Thyroid gland (tissue), 4 donors: ENCODE data around the gene WWC1.

Source experiments
- POLR2A ChIP-seq, 2 donors: fragments of 450-650 bp; IDR thresholded peaks; one replicate each; pipeline ENCODE4 v1.6.1; 2017; ENCODE audit warnings: antibody characterized with exemption in 2 of 2, mild to moderate bottlenecking in 2 of 2, moderate library complexity in 1 of 2
- TF ChIP-seq, protein P1 (sequence below), 6 experiments: fragments of 200-600 bp in 3 of 6; fragments of 450-650 bp in 3 of 6; sonication (generic) in 3 of 6; IDR thresholded peaks; one replicate each; pipeline ENCODE4 v1.5.1; 2016 to 2019; ENCODE audit warnings: antibody characterized with exemption in 6 of 6, mild to moderate bottlenecking in 2 of 6, inconsistent platforms in 1 of 6, moderate library complexity in 1 of 6

- TF ChIP-seq, protein P1, sequence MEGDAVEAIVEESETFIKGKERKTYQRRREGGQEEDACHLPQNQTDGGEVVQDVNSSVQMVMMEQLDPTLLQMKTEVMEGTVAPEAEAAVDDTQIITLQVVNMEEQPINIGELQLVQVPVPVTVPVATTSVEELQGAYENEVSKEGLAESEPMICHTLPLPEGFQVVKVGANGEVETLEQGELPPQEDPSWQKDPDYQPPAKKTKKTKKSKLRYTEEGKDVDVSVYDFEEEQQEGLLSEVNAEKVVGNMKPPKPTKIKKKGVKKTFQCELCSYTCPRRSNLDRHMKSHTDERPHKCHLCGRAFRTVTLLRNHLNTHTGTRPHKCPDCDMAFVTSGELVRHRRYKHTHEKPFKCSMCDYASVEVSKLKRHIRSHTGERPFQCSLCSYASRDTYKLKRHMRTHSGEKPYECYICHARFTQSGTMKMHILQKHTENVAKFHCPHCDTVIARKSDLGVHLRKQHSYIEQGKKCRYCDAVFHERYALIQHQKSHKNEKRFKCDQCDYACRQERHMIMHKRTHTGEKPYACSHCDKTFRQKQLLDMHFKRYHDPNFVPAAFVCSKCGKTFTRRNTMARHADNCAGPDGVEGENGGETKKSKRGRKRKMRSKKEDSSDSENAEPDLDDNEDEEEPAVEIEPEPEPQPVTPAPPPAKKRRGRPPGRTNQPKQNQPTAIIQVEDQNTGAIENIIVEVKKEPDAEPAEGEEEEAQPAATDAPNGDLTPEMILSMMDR (IDR thresholded peaks at IDR 0.05) = no peak
- no peak for TF ChIP-seq POLR2A (IDR thresholded peaks at IDR 0.05)
Observed at GRCh38 chr5:168502563-168503237, 211.3 kb downstream of the WWC1 start.
